OCI-LY3 (cell line): ENCODE results near the gene FCF1.

Experiments used
- CTCF ChIP-seq: fragments of 200-600, 300-600 bp; sonication (generic); IDR thresholded peaks from 2 replicates; pipeline ENCODE4 v1.5.1; 2014; ENCODE audit warnings: antibody characterized with exemption, low read length, low read depth
- EZH2phosphoT487 ChIP-seq: fragments of 200-600 bp; shearing (Covaris generic); IDR thresholded peaks from 2 replicates; pipeline ENCODE4 v1.6.1; 2018; ENCODE audit warnings: antibody characterized with exemption, mixed run types, low read depth

- TF ChIP-seq CTCF (no peak), EZH2phosphoT487 (no peak)
These were observed 24.9 kb downstream of the FCF1 start for GRCh38 chr14:74737753-74738325.
